Naive thymus-derived CD4-positive, alpha-beta T cell (primary cell): ENCODE measurements around the gene DDX1. TPM values are rescaled to one million over a fixed set of nuclear protein-coding genes. Genes with fewer than 3 reads are reported as not detected.
A peak's percentile ranks its signal among the peaks of the same experiment; 100 is the strongest.

Experiments
- ATAC-seq: fragments of 150-1000 bp; cut with Tn5 transposase; 2 replicates; pipeline ENCODE4 v1.10.0; 2021; ENCODE audit warnings: mild to moderate bottlenecking, moderate library complexity
- CTCF ChIA-PET: fragments of 350-600 bp; sonication (Branson Sonifier 250); formaldehyde crosslinking; loops from one replicate; lab custom pipeline; 2021; ENCODE audit warnings: antibody characterized with exemption; lab: Charles Lee
- POLR2A ChIA-PET: fragments of 350-600 bp; sonication (Branson Sonifier 250); formaldehyde crosslinking; loops from one replicate; lab custom pipeline; 2021; ENCODE audit warnings: antibody characterized with exemption, inconsistent platforms; lab: Charles Lee
- DNase-seq, 9 donors: peaks; one replicate each; pipeline versions ENCODE4 v3.0.0 to v3.0.0-alpha.2; 2020 to 2022; ENCODE audit warnings: mixed read lengths in 1 of 9
- H3K27ac ChIP-seq: one replicate; pipeline ENCODE4 v1.7.0; 2013; ENCODE audit warnings: mild to moderate bottlenecking, low read depth, low read length, moderate library complexity
- H3K27me3 ChIP-seq, 2 donors: one replicate each; pipeline ENCODE4 v1.7.0; 2013; ENCODE audit warnings: low read length in 2 of 2, mild to moderate bottlenecking in 2 of 2, moderate library complexity in 2 of 2; ENCODE audit not compliant: control insufficient read depth in 2 of 2, insufficient read depth in 2 of 2
- H3K36me3 ChIP-seq, 3 experiments: 1 replicate in 2 of 3; 2 replicates in 1 of 3; pipeline ENCODE4 v1.7.0; 2013; ENCODE audit warnings: low read length in 3 of 3, mild to moderate bottlenecking in 3 of 3, moderate library complexity in 1 of 3; ENCODE audit not compliant: insufficient read depth in 3 of 3, control insufficient read depth in 2 of 3
- H3K4me1 ChIP-seq, 2 donors: one replicate each; pipeline ENCODE4 v1.7.0; 2013; ENCODE audit warnings: low read length in 2 of 2, mild to moderate bottlenecking in 2 of 2, moderate library complexity in 1 of 2; ENCODE audit not compliant: control insufficient read depth in 2 of 2, insufficient read depth in 2 of 2
- H3K4me3 ChIP-seq: 2 replicates; pipeline ENCODE4 v1.7.0; 2013; ENCODE audit warnings: mild to moderate bottlenecking, low read length
- H3K9me3 ChIP-seq, 3 experiments: 1 replicate in 2 of 3; 2 replicates in 1 of 3; pipeline ENCODE4 v1.7.0; 2013; ENCODE audit warnings: low read length in 3 of 3; ENCODE audit not compliant: control insufficient read depth in 2 of 3
- H3K27ac Mint-ChIP-seq, 9 donors: one replicate each; pipeline ENCODE4 v1.8.0; 2020 to 2022; ENCODE audit warnings: mixed read lengths in 9 of 9, mild to moderate bottlenecking in 8 of 9, moderate library complexity in 5 of 9, inconsistent platforms in 2 of 9
- H3K27me3 Mint-ChIP-seq, 5 donors: one replicate each; pipeline ENCODE4 v1.8.0; 2021 to 2022; ENCODE audit warnings: mixed read lengths in 5 of 5, mild to moderate bottlenecking in 1 of 5
- H3K36me3 Mint-ChIP-seq, 5 donors: one replicate each; pipeline ENCODE4 v1.8.0; 2020 to 2022; ENCODE audit warnings: mixed read lengths in 5 of 5, mild to moderate bottlenecking in 3 of 5, inconsistent platforms in 1 of 5
- H3K4me1 Mint-ChIP-seq, 7 donors: one replicate each; pipeline ENCODE4 v1.8.0; 2020 to 2022; ENCODE audit warnings: mixed read lengths in 7 of 7, mild to moderate bottlenecking in 3 of 7, inconsistent platforms in 1 of 7
- H3K4me3 Mint-ChIP-seq, 10 donors: one replicate each; pipeline ENCODE4 v1.8.0; 2020 to 2022; ENCODE audit warnings: mild to moderate bottlenecking in 10 of 10, mixed read lengths in 10 of 10, moderate library complexity in 6 of 10, inconsistent platforms in 2 of 10
- H3K9me3 Mint-ChIP-seq, 11 donors: one replicate each; pipeline ENCODE4 v1.8.0; 2020 to 2022; ENCODE audit warnings: mixed read lengths in 11 of 11, mild to moderate bottlenecking in 4 of 11, inconsistent platforms in 1 of 11, moderate library complexity in 1 of 11
- intact Hi-C, 2 donors: fragments of 100-400 bp; cut with micrococcal nuclease; formaldehyde crosslinking; loops; one replicate each; pipeline ENCODE4 v1.15.1; 2023
- polyA plus RNA-seq, 2 donors: library from polyadenylated mRNA; unstranded; fragments of 300-500 nt; fragmentation: Illumina TruSeq; gene quantifications; one replicate each; pipeline ENCODE4 v1.2.3, GENCODE V29; 2021
- total RNA-seq, 6 experiments: library from RNA in 5 of 6; stranded (reverse) in 5 of 6; gene quantifications; 1 replicate in 5 of 6; 2 replicates in 1 of 6; pipeline ENCODE4 v1.2.3 and lab custom pipeline; 2021 to 2026

Gene DDX1
- total and polyA plus RNA-seq, 7 experiments from 2014 or later, result 30.2 to 75.7 (median 58.0) TPM

DNA sequence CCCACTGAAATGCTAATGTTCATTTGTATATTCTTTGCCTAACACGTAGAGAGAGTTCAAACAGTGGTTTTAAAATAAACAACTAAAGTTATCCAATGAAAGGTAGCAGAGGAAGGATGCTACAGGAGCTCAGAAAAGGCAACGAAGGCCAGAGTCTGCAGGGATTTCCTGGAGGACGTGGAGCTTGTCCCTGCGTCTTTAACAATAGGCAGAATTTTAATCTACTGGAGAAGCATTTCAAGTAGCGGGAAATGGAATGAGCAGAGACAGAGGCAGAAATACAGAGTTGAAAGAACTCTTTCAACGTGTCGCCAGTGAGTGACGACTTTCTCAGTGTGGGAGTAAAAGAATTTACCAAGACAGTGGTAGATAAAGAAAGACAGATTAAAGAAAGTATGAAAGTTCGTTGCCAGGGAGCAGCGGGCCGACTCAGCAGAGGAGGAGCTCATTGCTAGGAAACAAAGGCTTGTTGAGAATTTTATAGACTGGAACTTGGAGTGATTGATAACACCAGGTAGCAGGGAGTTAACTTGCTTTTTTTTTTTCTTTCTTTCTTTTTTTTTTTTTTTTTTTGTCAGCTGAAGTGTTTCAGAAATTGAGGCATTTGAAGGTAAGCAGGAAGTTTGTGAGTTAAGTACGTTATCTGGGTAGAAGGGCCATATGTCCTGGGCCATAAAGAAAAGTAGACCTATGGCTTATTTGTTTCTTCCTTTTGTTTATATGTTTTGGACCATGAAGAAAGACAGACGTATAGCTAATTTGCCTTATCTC, 29.9 kb upstream of the DDX1 start:
- DNase-seq (peak in 7 of 9 donors; percentile 24 to 67 (median 60)), ATAC-seq (peak; percentile 66)
- H3K36me3 Mint-ChIP-seq, result no peaks in the 10 kb centered on the region
- Histone ChIP-seq H3K36me3 (peaks cover 0 to 8% (median 0%) of the 10 kb centered on the region in 3 experiments), H3K4me3 (peak overlapping the region; percentile 61), H3K27ac (peak overlapping the region; percentile 78), H3K27me3 (no peaks in the 10 kb centered on the region), H3K4me1 (peaks cover 4 to 17% of the 10 kb centered on the region in 2 donors), H3K9me3 (no peaks in the 10 kb centered on the region)
- peaks cover 28 to 51% (median 45%) of the 10 kb centered on the region in 7 donors for H3K4me1 Mint-ChIP-seq
- H3K27ac Mint-ChIP-seq, result peak overlapping the region; percentile 93 to 99 (median 96)
- CTCF ChIA-PET, result interaction anchor here (1.7 kb wide), 1 partner anchor 15 kb away, joined by 5 read pairs; no protein-coding TSS in a partner anchor
- peak overlapping the region; percentile 88 to 100 (median 100) for H3K4me3 Mint-ChIP-seq
- intact Hi-C loops, result loop anchor here (1.0 to 5.0 kb wide), 4 partner anchors 16 to 419 kb away; partner anchors contain the start of gene DDX1 (in 2 of the 2)
- POLR2A ChIA-PET, result interaction anchor here (0.6 to 1.7 kb wide), 4 partner anchors 15 to 30 kb away, joined by 3 to 16 read pairs (median 4); partner anchors contain the start of gene DDX1
- peaks cover 0 to 6% (median 0%) of the 10 kb centered on the region in 5 donors for H3K27me3 Mint-ChIP-seq
- peaks cover 0 to 2% (median 0%) of the 10 kb centered on the region in 11 donors for H3K9me3 Mint-ChIP-seq

DNA sequence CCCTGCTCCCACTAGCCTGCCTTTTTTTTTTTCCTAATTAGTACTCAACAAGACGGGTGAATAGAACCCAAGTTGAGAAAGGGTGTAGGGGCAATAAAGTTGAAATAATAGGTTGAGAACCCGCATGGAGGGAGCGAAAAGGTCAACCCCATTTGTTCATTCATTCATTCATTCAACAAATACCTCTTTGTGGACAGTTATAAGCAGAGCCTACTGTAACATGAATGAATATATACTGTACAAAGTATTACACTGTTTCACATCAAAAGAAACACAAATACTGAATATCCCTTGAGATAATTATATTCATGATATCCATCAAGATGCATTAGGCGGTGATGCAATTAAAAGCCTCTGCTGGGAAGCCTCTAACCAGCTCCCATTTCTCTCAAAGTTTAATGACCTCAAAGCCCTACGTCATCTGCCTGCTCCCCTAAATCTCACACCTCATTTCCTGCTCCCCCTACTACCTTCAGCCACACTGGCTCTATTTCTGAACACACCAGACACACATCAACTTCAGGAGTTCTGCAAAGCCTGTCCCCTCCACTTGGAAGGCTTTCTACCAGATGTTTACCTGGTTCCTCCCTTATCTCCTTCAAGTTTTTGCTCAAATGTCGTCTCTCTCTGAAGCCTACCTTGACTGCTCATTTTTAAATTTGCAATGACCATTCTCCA, 29.2 kb upstream of the DDX1 start:
- peaks cover 0 to 8% (median 0%) of the 10 kb centered on the region in 3 experiments for H3K36me3 ChIP-seq
- Mint-ChIP-seq H3K27ac (peak overlapping the region; percentile 93 to 99 (median 96)), H3K4me1 (peaks cover 28 to 51% (median 45%) of the 10 kb centered on the region in 7 donors), H3K4me3 (peak overlapping the region; percentile 88 to 100 (median 100)), H3K9me3 (peaks cover 0 to 2% (median 0%) of the 10 kb centered on the region in 11 donors), H3K36me3 (no peaks in the 10 kb centered on the region), H3K27me3 (peaks cover 0 to 8% (median 0%) of the 10 kb centered on the region in 5 donors)
- POLR2A ChIA-PET, result interaction anchor here (1.4 to 1.7 kb wide), 2 partner anchors 15 to 30 kb away, joined by 3 to 16 read pairs; partner anchors contain the start of gene DDX1
- no peaks in the 10 kb centered on the region for H3K27me3 ChIP-seq
- H3K4me1 ChIP-seq, result peaks cover 4 to 17% of the 10 kb centered on the region in 2 donors
- peak overlapping the region; percentile 78 for H3K27ac ChIP-seq
- H3K9me3 ChIP-seq, result no peaks in the 10 kb centered on the region
- ATAC-seq (no peak), DNase-seq (no peak)
- CTCF ChIA-PET, result interaction anchor here (1.7 kb wide), 1 partner anchor 15 kb away, joined by 5 read pairs; no protein-coding TSS in a partner anchor
- peak overlapping the region; percentile 61 for H3K4me3 ChIP-seq
- intact Hi-C loops, result loop anchor here in 1 of 2 donors (5.0 kb wide), 1 partner anchor 260 kb away; no protein-coding TSS in a partner anchor

GRCh38 chr2:15563227-15564100, 28.2 kb upstream of the DDX1 start:
- no peaks in the 10 kb centered on the region for H3K36me3 Mint-ChIP-seq
- peaks cover 0 to 2% (median 0%) of the 10 kb centered on the region in 11 donors for H3K9me3 Mint-ChIP-seq
- POLR2A ChIA-PET, result interaction anchor here (1.1 kb wide), 1 partner anchor 29 kb away, joined by 3 read pairs; the partner anchor contains the start of gene DDX1
- intact Hi-C loops, result loop anchor here in 1 of 2 donors (5.0 kb wide), 1 partner anchor 261 kb away; no protein-coding TSS in a partner anchor
- H3K4me3 Mint-ChIP-seq, result peak overlapping the region in 5 of 10 donors; percentile 23 to 93 (median 39)
- no peaks in the 10 kb centered on the region for H3K9me3 ChIP-seq
- H3K27me3 Mint-ChIP-seq, result peaks cover 0 to 9% (median 4%) of the 10 kb centered on the region in 5 donors
- H3K27ac ChIP-seq, result no peak overlapping the region
- H3K27ac Mint-ChIP-seq, result peak overlapping the region in 7 of 9 donors; percentile 22 to 94 (median 76)
- no peak overlapping the region for H3K4me3 ChIP-seq
- peaks cover 23 to 45% (median 41%) of the 10 kb centered on the region in 7 donors for H3K4me1 Mint-ChIP-seq
- peaks cover 0 to 8% (median 0%) of the 10 kb centered on the region in 3 experiments for H3K36me3 ChIP-seq
- CTCF ChIA-PET, result no interaction called here
- H3K27me3 ChIP-seq, result no peaks in the 10 kb centered on the region
- peaks cover 4 to 17% of the 10 kb centered on the region in 2 donors for H3K4me1 ChIP-seq
- ATAC-seq, result no peak
- no peak for DNase-seq

GRCh38 chr2:15565392-15565791, 26.3 kb upstream of the DDX1 start:
- POLR2A ChIA-PET, result no interaction called here

GRCh38 chr2:15565994-15566671, 25.5 kb upstream of the DDX1 start:
- Histone ChIP-seq H3K4me1 (peaks cover 0 to 9% of the 10 kb centered on the region in 2 donors), H3K27ac (no peak overlapping the region), H3K4me3 (no peak overlapping the region), H3K27me3 (no peaks in the 10 kb centered on the region), H3K9me3 (no peaks in the 10 kb centered on the region), H3K36me3 (peaks cover 0 to under 1% (median 0%) of the 10 kb centered on the region in 3 experiments)
- Mint-ChIP-seq H3K27ac (no peak overlapping the region), H3K9me3 (peaks cover 0 to 2% (median 0%) of the 10 kb centered on the region in 11 donors), H3K4me3 (no peak overlapping the region), H3K36me3 (no peaks in the 10 kb centered on the region), H3K4me1 (peaks cover 12 to 23% (median 23%) of the 10 kb centered on the region in 7 donors), H3K27me3 (peaks cover 4 to 16% (median 6%) of the 10 kb centered on the region in 5 donors)
- POLR2A ChIA-PET, result no interaction called here
- no peak for DNase-seq
- no peak for ATAC-seq
- CTCF ChIA-PET, result no interaction called here
- intact Hi-C loops, result no loop called here

More at GRCh38 chr2:15565392-15565791, 26.3 kb upstream of the DDX1 start:
- Histone ChIP-seq H3K27ac (no peak overlapping the region), H3K27me3 (no peaks in the 10 kb centered on the region), H3K36me3 (peaks cover 0 to 8% (median 0%) of the 10 kb centered on the region in 3 experiments), H3K4me3 (no peak overlapping the region), H3K9me3 (no peaks in the 10 kb centered on the region), H3K4me1 (peaks cover 0 to 9% of the 10 kb centered on the region in 2 donors)
- Mint-ChIP-seq H3K27ac (no peak overlapping the region), H3K27me3 (peaks cover 4 to 14% (median 6%) of the 10 kb centered on the region in 5 donors), H3K36me3 (no peaks in the 10 kb centered on the region), H3K4me3 (no peak overlapping the region), H3K4me1 (peaks cover 12 to 29% (median 24%) of the 10 kb centered on the region in 7 donors), H3K9me3 (peaks cover 0 to 2% (median 0%) of the 10 kb centered on the region in 11 donors)
- ATAC-seq (no peak), DNase-seq (no peak)
- intact Hi-C loops, result no loop called here
- CTCF ChIA-PET, result no interaction called here
